Measurements from ENCODE around the gene UVRAG.

Gene UVRAG

GRCh38 chr11:75888416-75888815 is 73.4 kb downstream of the UVRAG start:
- no peak for DNase-seq

GRCh38 chr11:75891947-75892739 is 77.1 kb downstream of the UVRAG start:
- DNase-seq: no peak

GRCh38 chr11:75893251-75893650 is 78.2 kb downstream of the UVRAG start:
- no peak for DNase-seq

- no peak for DNase-seq
These were observed 79.1 kb downstream of the UVRAG start for GRCh38 chr11:75894036-75894585.

GRCh38 chr11:75896843-75897419 is 81.9 kb downstream of the UVRAG start:
- DNase-seq: no peak

GRCh38 chr11:75898871-75899270 is 83.9 kb downstream of the UVRAG start:
- DNase-seq: no peak

GRCh38 chr11:75899806-75900205 is 84.8 kb downstream of the UVRAG start:
- DNase-seq: no peak

- DNase-seq: no peak
These were observed 85.8 kb downstream of the UVRAG start for GRCh38 chr11:75900848-75901247.

GRCh38 chr11:75902631-75903030 is 87.6 kb downstream of the UVRAG start:
- DNase-seq: no peak

- no peak for DNase-seq
These were observed 88.3 kb downstream of the UVRAG start for GRCh38 chr11:75903276-75903675.

- no peak for DNase-seq
These were observed 90.4 kb downstream of the UVRAG start for GRCh38 chr11:75905434-75905833.

GRCh38 chr11:75907906-75908527 is 93.0 kb downstream of the UVRAG start:
- no peak for DNase-seq

GRCh38 chr11:75910426-75911145 is 95.6 kb downstream of the UVRAG start:
- no peak for DNase-seq

- no peak for DNase-seq
These were observed 96.4 kb downstream of the UVRAG start for GRCh38 chr11:75911459-75911858.

GRCh38 chr11:75913984-75914383 is 99.0 kb downstream of the UVRAG start:
- DNase-seq: no peak

GRCh38 chr11:75916882-75917281 is 101.9 kb downstream of the UVRAG start:
- DNase-seq: no peak

GRCh38 chr11:75918331-75918730 is 103.3 kb downstream of the UVRAG start:
- no peak for DNase-seq

GRCh38 chr11:75919525-75919924 is 104.5 kb downstream of the UVRAG start:
- no peak for DNase-seq

GRCh38 chr11:75920848-75921247 is 105.8 kb downstream of the UVRAG start:
- DNase-seq: no peak

GRCh38 chr11:75921808-75922207 is 106.8 kb downstream of the UVRAG start:
- no peak for DNase-seq

- DNase-seq: no peak
These were observed 110.2 kb downstream of the UVRAG start for GRCh38 chr11:75924966-75925784.

GRCh38 chr11:75925785-75926164 is 110.8 kb downstream of the UVRAG start:
- DNase-seq: no peak

Data from activated T-cell treated with anti-CD3 and anti-CD28 coated beads, Interleukin-2, amount 50 U/mL, for 48 hours (primary cell).